Measurements from ENCODE around the gene ZBTB1.

The ZBTB1 gene

GRCh38 chr14:64504310-64504896 lies at the start of gene ZBTB1:
TSS of gene ZBTB1 (plus strand) at chr14:64504770. CDS start at chr14:64521505, 16,735 bp downstream.
- FAIRE-seq: no peak

GRCh38 chr14:64459405-64460136 lies 45.0 kb upstream of the ZBTB1 start:
- no peak for FAIRE-seq

GRCh38 chr14:64461221-64461620 lies 43.3 kb upstream of the ZBTB1 start:
- no peak for FAIRE-seq

GRCh38 chr14:64463195-64463594 lies 41.4 kb upstream of the ZBTB1 start:
- FAIRE-seq: no peak

- no peak for FAIRE-seq
These were observed 40.7 kb upstream of the ZBTB1 start for GRCh38 chr14:64463873-64464272.

GRCh38 chr14:64464651-64465050 lies 39.9 kb upstream of the ZBTB1 start:
- no peak for FAIRE-seq

GRCh38 chr14:64465191-64465822 lies 39.3 kb upstream of the ZBTB1 start, which contains the start of gene AKAP5:
TSS of gene AKAP5 (plus strand) at chr14:64465499. CDS start at chr14:64468395, 2,896 bp downstream.
- FAIRE-seq: no peak

GRCh38 chr14:64465831-64466554 lies 38.6 kb upstream of the ZBTB1 start:
- no peak for FAIRE-seq

GRCh38 chr14:64467101-64467500 lies 37.5 kb upstream of the ZBTB1 start:
- no peak for FAIRE-seq

- no peak for FAIRE-seq
These were observed 37.0 kb upstream of the ZBTB1 start for GRCh38 chr14:64467566-64467965.

- no peak for FAIRE-seq
These were observed 36.1 kb upstream of the ZBTB1 start for GRCh38 chr14:64468451-64468850.

GRCh38 chr14:64474041-64474440 lies 30.5 kb upstream of the ZBTB1 start:
- FAIRE-seq: no peak

- FAIRE-seq: no peak
These were observed 29.9 kb upstream of the ZBTB1 start for GRCh38 chr14:64474698-64475097.

- no peak for FAIRE-seq
These were observed 28.8 kb upstream of the ZBTB1 start for GRCh38 chr14:64475585-64476273.

GRCh38 chr14:64476438-64476837 lies 28.1 kb upstream of the ZBTB1 start:
- FAIRE-seq: no peak

- peak; percentile 97 for FAIRE-seq
These were observed 25.8 kb upstream of the ZBTB1 start for GRCh38 chr14:64478634-64479250.

GRCh38 chr14:64488590-64489099 lies 15.9 kb upstream of the ZBTB1 start:
- no peak for FAIRE-seq

GRCh38 chr14:64491637-64492036 lies 12.9 kb upstream of the ZBTB1 start:
- no peak for FAIRE-seq

GRCh38 chr14:64493455-64493854 lies 11.1 kb upstream of the ZBTB1 start:
- no peak for FAIRE-seq

GRCh38 chr14:64495252-64495651 lies 9.3 kb upstream of the ZBTB1 start:
- FAIRE-seq: no peak

- FAIRE-seq: no peak
These were observed 7.8 kb upstream of the ZBTB1 start for GRCh38 chr14:64496764-64497163.

GRCh38 chr14:64500088-64500487 lies 4.5 kb upstream of the ZBTB1 start:
- FAIRE-seq: no peak

Measured in endometrium (tissue), 2 donors.